GM21576 (cell line): ENCODE results near the gene KRTAP5-7.
"Not testable (repeated sequence)": the region's sequence is repeated elsewhere in the genome, so short reads cannot be mapped to it uniquely, and the experiment has no call there.

ENCODE experiments used
- ATAC-seq: cut with Tn5 transposase; IDR thresholded peaks from one replicate; pipeline ENCODE4 v1.9.1; 2021; ENCODE audit warnings: mild to moderate bottlenecking, moderate library complexity; ENCODE audit not compliant: unreplicated experiment

Gene KRTAP5-7

DNA sequence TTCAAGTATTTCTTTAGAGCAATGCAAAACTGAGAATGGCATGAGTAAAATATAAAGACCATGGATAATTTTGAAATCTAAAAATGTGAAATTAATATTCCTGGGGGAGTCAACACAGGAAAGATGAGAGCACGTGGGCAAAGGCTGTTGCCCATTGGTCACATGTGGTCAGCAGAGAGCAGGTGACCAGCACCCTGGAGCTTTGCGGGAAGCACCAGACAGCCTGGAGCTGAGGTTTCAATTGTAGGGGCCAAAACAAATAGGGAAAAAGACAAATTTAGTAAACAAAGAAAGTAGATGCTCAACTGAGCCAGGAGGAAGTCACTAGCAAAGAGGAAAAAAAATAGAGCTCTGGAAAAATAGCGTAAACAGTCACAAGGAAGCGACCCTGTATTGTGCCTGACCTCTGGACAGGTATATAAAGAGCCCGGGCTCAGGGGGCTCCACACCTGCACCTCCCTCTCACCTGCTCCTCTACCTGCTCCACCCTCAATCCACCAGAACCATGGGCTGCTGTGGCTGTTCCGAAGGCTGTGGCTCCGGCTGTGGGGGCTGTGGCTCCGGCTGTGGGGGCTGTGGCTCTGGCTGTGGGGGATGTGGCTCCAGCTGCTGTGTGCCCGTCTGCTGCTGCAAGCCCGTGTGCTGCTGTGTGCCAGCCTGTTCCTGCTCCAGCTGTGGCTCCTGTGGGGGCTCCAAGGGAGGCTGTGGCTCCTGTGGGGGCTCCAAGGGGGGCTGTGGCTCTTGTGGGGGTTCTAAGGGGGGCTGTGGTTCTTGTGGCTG, at the start of gene KRTAP5-7:
Gene KRTAP5-7, plus strand, starts transcription at position 472 of the 780 bp plus-strand sequence. Its CDS starts 34 bp downstream, at position 506.
- not testable (repeated sequence) for ATAC-seq

DNA sequence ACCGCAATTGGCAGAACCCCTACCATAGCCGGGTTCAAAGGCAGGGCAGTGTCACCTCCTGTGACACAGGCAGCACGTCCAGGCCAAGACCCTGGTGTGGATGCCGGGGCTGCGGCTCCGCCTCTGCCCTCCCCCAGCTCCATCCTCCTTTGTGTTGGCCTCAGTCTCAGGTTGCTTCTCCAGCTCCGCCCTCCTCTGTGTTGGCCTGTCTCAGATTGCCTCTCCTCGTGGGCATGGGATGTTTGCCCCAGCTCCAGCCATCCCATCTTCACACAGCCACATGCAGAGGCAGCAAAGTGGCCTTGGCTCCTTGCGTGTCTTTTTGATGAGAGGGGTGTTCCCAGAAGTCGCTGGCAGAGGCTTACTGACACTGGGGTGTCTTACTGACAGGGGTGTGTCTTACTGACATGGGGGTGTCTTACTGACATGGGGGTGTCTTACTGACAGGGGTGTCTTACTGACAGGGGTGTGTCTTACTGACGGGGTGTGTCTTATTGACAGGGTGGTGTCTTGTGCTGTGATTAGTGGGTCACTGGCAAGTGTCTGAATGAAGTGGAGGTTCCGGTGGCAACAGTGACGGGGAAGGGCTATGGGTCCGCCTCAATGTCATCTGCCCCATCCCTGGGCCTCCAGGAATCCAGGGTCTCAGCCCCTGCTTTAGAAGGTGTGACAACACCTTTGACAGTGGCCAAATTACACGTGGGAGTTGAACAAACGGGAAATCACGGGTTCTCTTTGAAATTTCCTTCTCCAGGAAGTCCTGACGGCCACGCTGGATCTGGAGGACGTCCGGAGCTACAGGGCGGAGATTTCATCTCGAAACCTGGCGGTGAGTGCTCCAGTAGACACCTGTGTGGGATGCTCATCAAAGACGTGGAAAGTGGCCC, 49.2 kb upstream of the KRTAP5-7 start:
- no peak for ATAC-seq

DNA sequence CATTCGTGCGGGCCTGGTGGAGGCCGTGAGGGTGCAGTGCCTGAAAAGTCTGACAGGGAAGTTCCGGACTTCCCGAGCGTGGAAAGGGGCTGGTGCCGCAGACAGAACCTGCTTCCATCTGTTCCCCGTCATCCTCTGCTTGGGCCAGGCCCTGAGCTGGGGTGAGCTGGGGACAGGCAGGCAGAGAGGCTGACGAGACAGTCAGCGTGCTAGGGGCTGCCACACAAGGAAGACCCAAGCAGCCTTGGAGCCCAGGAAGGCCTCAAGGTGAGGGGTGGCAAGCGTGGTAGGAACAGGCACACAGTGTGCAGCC, 48.6 kb upstream of the KRTAP5-7 start:
- ATAC-seq = no peak

GRCh38 chr11:71481101-71481960, 45.7 kb upstream of the KRTAP5-7 start:
- no peak for ATAC-seq

DNA sequence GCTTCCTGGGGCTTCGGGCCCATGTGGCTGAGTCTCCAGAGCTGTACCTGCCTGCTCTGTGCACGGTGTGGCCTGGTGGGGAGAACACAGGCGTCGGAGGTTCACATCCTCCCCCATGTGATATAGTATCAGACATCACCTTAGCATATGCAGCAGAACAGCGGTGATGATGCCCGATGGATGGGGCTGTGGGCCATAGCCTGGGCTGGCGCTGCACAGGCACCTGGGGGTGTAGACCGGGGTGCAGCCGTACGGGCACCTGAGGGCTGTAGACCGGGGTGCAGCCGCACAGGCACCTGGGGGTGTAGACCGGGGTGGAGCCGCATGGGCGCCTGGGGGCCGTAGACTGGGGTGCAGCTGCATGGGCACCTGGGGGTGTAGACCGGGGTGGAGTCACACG, 44.9 kb upstream of the KRTAP5-7 start:
- no peak for ATAC-seq

- no peak for ATAC-seq
Measured at GRCh38 chr11:71482746-71483364, 44.2 kb upstream of the KRTAP5-7 start.

DNA sequence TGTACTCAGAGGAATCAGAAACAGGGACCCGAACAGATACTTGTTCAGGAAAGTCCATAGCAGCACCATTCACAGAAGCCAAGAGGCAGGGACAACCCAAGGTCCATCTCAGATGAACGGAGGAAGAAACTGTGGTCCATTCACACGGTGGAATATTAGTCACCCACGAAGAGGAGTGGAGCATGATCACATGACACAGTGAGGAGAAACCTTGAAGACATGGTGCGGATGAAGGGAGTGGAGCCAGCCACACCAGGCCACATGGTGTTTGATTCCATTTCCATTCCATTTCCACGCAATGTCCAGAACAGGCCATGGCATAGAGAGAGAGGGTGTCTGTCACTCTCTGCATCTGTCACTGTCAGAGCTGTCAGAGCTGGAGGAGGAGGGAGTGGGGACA, 43.4 kb upstream of the KRTAP5-7 start:
- ATAC-seq = no peak

DNA sequence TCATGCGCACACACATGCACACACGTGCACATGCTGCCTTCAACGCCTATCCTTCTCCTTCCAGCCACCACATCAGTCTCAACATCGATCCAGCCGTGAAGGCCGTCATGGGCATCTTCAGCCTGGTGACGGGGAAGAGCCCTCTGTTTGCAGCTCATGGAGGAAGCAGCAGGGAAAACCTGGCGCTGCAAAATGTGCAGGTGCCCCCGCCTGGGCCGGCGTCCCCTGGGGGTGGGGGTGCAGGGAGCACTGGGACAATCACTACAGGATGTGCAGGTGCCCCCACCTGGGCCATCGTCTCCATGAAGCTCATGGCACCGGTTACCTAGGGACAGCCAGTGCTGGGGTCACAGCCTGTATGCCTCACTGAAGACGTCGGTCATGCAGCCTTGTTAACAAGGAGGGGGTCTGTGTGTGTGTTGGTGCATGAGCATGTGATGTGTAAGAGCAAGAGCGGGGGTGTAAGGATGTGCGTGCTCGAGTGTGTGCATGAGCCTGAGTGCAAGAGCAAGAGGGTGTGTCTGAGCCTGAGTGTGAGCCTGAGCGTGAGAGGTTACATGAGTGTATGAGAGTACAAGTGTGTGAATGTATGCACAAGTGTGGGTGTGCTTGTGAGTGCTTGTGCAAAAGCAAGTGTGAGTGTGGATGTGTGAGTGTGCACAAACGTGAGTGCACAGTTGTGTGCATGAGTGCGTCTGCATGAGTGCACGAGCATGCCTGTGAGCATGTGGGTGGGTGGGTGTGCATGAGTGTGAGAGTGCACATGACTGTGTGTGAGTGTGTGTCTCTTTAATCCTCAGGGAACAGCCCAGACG, 42.6 kb upstream of the KRTAP5-7 start:
- no peak for ATAC-seq

- ATAC-seq = no peak
Measured at GRCh38 chr11:71485063-71485399, 42.0 kb upstream of the KRTAP5-7 start.

DNA sequence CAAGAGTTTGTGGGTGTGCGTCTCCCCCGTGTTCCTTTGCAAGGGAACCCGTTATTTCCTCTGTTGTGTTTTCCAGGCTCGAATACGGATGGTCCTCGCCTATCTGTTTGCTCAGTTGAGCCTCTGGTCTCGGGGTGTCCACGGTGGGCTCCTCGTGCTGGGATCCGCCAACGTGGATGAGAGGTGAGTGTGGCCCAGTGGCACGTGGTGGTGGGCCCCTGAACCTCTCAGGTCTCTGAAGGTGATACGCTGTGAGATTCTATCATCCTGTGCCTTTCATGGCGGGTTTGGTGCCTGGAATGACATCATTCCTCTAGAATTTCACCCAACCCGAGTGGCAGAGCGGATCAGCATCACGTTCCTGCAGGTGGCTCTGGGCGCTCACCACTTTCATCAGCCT, 41.6 kb upstream of the KRTAP5-7 start:
- ATAC-seq = no peak

DNA sequence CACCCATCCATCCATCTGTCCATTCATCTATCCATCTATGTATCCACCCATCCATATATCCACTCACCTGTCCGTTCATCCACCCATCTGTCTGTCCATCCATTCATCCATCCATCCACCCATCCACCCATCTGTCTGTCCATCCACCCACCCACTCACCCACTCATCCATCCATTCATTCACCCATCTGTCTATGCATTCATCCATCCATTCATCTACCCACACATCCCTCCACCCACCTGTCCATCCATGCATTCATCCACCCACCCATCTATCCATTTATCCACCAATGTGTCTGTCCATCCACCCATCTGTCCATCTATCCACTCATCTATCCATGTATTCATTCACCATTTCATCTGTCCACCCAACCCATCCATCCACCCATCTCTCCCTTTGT, 40.7 kb upstream of the KRTAP5-7 start:
- no peak for ATAC-seq

DNA sequence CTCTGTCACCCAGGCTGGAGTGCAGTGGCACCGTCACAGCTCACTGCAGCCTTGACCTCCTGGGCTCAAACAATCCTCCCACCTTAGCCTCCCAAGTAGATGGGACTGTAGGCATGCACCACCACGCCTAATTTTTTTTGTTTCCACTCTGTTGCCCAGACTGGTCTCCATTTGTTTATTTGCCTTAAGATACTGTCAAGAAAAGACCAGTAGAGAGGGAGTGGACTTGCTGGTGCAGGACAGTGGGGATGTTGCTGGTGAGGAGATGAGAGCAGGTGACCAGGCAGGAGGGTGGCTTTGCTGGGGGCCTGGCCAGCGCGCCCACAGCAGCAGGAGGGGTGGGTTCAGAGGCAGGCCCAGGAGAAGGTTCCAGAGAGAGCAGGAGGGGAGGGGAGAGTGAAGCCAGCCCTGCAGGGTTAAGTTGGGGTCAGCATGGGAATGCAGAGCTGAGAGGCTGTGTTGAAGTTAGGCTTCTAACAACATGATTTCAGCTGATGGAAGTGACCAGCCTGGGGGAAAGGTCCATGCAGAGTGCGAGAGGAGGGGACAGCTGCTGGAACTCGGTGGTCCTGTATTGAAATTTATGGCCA, 38.3 kb upstream of the KRTAP5-7 start:
- no peak for ATAC-seq

DNA sequence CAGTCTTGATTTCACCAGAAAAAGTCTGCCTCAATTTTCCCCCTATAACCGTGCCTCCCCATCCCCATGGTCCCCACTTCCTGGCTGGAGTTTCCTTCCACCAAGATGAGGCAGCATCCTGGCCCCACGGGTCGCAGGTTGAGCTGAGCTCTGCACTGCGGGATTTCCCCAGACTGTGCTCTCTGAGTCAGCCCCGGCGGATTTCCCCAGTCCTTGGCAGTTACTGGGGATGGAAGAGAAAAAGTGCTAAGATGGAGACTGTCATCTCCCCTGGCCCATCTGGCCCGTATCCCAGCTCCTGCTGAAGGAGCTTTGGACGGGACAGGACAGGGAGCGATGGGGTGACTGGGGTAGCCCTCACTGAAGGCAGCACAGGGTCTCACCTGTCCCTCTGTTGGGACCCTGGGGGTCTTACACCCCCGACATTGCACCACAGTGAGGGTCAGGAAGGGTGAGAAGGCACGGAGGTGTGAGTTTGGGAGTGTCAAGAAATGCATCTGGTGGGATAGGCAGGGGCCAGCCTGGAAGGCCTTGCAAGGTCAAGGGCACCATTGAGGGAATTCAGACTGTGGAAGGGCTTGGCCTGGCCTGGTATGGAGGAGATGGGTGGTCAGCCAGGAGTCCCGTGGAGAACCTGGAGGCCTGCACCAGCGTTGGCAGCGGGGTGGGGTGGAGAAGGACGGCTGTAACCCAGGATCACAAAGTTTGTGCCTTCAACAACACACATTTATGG, 37.6 kb upstream of the KRTAP5-7 start:
- ATAC-seq = no peak

DNA sequence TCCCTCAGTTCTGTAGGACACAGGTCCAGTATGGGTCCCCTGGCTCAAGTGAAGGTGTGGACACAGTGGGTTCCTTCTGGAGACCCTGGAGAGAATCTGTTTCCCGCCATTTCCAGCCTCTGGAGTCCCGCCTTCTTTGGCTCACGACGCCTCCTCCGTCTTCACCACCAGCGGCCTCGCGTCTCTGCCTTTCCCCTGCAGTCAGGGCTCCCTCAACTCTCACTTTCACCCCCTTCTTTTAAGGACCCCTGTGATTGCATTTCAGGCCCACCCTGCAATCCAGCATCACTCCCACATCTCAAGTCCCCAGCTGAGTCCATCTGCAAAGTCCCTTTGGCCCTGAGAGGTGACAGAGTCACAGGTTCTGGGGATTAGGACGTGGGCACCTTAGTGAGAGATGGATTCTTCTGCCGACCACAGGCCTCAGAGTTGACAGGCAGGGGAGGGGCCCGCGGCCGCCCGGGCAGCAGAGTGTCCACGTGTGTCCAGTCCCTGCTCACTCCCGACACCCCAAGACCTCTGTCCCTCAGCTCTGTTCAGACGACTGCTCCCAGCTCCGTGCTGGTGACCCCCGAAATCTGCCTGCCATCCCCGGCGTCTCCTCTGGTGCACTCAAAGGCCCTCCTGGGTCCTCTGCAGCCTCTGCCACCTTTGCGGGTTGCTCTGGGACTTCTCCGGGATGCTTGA, 36.9 kb upstream of the KRTAP5-7 start:
- no peak for ATAC-seq

- no peak for ATAC-seq
Measured at GRCh38 chr11:71490731-71491390, 36.2 kb upstream of the KRTAP5-7 start.

GRCh38 chr11:71491531-71491930, 35.5 kb upstream of the KRTAP5-7 start:
- ATAC-seq = no peak

- no peak for ATAC-seq
Measured at GRCh38 chr11:71491940-71492339, 35.1 kb upstream of the KRTAP5-7 start.
